G401.6 (cell line): ENCODE data around the gene ATOH8.

Experiments used
- FAIRE-seq: peaks from 2 replicates; lab custom pipeline; 2012; peaks lifted over from hg19 to GRCh38; lab: Jason Lieb, UNC

ATOH8 gene

DNA sequence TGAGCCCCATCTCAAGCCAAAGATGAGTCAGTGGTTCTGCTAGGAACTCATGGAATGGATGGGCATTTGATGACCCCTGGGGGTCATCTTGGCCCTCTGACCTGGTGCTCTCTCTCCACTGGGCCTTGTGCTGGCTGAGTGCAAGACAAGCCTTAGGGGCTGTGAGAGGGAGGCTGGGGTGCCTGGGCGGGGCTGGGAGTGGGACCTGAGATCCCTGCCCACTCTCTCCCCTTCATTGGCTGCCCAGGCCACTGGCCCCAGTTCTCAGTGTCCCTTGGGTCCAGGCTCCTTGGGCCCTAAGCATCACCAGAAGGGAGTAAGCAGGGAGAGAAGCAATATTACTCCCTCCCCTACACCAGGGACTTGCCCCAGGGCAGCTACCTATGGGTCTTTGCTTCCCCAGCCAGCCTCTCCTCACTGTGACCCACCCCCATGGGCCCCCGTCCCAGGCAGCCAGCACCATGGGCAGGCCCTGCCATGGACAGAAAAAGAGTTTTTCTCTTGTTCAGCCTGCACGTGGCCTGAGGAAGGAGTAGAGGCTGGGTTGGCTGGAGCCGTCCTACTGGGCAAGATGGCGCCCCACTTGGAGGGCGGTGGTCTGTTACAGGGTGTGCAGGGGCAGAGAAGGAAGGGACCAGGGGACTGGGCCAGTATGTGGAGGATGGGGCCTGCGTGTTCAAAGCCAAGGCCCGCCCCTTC lies 33.6 kb downstream of the ATOH8 start:
- no peak for FAIRE-seq

DNA sequence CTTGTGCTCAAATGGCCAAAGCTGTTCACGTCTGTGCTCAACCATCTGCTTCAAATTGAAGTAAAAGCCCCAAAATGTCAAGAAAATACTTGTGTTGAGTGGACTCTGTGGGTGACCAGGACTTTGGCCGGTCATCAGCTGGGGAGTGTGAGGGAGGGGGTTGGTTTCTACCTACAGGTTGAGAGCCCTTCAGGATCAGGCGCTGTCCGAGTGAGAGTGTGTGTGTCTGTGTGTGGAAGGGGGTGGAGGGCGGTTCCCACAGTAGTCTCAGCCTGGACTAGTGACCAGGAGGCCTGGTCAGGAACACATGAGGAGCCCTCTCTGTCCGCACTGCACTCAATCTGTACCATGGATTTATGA lies 34.2 kb downstream of the ATOH8 start:
- no peak for FAIRE-seq

DNA sequence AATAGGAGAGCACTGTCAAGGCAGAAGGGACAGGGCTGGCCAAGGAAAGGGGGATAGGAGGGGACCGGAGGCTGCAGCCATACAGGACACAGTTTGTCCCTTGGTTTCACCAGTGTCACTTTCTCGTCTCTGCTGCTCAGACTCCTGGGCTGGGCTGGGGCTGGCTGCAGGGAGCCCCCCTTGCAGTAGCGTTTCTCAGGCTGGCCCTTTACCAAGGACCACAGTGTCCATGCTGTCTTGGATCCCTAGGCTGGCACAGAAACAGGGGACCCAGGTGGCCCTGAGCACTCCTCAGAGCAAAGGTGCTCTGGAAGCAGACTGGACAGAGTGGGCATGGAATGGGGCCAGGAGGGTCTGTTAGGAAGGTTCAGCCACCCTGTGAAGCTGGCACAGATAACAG lies 34.8 kb downstream of the ATOH8 start:
- no peak for FAIRE-seq

DNA sequence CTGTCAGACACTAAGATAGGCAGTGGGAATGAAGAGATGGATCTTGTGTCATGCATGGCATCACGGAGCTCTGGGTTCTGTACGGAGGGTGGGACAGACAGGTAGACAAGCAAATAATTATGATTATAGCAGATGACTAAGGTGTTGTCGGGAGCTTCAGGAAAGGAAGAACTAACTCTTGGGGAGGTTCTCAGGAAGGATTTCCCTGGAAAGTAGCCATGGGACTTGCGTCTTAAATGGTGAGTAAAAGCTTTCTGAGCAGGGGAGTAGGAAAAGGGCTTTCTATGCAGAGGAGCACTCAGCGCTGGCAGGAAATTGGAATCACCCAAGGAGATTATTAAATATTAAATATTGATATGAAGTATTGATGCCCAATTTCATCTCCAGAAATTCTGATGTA lies 35.5 kb downstream of the ATOH8 start:
- FAIRE-seq: no peak

DNA sequence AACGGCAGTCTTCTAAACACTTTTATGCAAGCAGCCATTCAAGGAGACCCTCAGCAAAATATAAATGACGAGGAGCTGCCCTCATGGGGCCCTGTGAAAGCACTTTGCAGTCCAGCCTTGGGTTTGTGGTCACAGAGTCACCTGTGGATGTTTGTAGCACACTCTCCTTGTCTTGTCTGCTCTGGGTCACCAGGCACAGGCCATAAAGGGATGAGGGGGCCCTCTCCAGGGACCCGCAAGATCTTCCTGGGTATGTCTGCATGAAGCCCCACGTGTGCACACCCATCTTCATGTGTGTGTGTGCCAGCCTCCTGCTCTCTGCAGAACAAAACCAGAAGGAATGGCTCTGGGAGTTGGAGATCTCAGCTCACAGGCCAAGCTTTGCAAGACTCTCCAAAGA lies 36.2 kb downstream of the ATOH8 start:
- FAIRE-seq: no peak

DNA sequence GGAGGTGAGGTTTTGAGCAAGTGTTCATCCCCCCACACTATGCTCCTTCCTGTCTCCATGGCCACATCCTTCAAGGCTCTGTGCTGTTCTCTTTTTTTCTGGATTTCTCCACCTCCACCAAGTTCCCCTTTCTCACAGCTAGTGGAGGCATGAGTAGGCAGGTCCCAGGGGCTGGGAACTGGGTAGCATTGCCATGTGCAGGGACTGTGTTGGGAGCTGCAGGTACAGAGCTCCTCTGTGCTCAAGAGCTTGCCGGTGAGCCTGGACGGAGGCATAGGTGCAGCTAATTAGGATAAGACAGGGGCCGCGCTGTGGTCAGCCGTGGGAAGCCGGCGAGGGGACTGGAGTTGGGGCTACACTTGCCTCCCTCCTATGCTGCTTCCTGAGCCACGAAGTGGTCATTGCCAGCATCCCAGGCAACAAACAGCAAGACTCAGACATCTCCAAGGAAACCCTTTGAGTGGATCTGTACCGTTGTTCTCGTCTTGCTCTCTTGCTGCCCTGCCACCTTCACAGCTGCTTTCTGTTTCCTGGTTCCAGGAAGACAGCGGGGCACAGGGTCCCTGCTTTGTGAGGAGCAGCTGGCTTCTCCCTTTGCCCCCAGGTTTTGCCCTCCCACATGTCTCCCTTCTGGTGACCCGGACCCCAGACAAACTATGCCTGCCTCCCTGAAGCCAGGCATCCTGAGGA lies 36.9 kb downstream of the ATOH8 start:
- no peak for FAIRE-seq

- FAIRE-seq: no peak
Measured at GRCh38 chr2:85791704-85792565, 38.1 kb downstream of the ATOH8 start.

DNA sequence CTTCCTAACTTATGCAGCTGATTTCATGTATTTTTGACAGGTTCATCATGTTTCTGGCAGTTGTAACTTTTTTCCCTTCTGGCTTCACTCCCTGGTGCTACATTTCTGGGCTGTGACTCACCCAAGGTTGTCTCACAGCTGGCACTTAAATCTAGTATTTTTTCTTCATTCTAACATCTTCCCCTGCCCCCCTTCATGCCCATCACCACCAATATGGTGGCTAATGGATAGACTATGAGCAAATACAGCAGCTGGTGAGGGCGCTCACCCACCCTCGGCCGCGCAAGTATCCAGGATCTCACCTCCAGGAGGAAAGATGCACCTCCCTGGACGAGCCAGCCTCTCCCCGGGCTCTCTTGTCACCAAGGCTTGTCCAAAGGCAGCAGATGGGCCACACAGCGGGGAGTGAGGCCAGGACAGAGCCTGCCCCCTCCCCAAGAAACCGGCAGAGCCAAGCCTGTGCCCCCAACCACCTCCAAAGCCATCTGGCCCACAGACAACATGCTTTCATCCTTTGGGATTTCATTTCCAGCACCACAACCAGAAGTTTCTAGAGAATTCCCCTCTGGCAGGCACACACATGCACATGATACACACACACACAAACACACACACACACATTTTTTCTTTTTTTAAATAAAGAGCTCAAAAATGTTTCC lies 39.1 kb downstream of the ATOH8 start:
- FAIRE-seq: no peak

- no peak for FAIRE-seq
Measured at GRCh38 chr2:85793584-85793983, 39.8 kb downstream of the ATOH8 start.

DNA sequence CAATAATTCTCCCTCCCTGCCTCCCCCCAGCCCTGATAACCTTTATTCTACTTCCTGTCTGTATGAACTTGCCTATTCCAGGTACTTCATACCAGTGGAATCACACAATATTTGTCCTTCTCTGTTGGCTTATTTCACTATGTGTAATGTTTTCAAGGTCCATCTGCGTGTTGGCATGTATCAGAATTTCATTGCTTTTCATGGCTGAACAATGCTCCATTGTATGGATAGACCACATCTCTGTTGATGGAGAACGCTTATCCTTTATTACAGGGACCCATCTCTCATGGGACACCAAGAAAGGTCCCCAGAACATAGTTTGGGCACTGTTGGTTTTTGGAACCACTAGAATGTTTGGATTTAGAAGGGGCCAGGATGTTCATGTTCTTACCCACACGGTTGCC lies 40.2 kb downstream of the ATOH8 start:
- no peak for FAIRE-seq

- no peak for FAIRE-seq
Measured at GRCh38 chr2:85794491-85795121, 40.8 kb downstream of the ATOH8 start.

- no peak for FAIRE-seq
Measured at GRCh38 chr2:85795331-85796045, 41.7 kb downstream of the ATOH8 start.

- FAIRE-seq: no peak
Measured at GRCh38 chr2:85796046-85796340, 42.2 kb downstream of the ATOH8 start.

DNA sequence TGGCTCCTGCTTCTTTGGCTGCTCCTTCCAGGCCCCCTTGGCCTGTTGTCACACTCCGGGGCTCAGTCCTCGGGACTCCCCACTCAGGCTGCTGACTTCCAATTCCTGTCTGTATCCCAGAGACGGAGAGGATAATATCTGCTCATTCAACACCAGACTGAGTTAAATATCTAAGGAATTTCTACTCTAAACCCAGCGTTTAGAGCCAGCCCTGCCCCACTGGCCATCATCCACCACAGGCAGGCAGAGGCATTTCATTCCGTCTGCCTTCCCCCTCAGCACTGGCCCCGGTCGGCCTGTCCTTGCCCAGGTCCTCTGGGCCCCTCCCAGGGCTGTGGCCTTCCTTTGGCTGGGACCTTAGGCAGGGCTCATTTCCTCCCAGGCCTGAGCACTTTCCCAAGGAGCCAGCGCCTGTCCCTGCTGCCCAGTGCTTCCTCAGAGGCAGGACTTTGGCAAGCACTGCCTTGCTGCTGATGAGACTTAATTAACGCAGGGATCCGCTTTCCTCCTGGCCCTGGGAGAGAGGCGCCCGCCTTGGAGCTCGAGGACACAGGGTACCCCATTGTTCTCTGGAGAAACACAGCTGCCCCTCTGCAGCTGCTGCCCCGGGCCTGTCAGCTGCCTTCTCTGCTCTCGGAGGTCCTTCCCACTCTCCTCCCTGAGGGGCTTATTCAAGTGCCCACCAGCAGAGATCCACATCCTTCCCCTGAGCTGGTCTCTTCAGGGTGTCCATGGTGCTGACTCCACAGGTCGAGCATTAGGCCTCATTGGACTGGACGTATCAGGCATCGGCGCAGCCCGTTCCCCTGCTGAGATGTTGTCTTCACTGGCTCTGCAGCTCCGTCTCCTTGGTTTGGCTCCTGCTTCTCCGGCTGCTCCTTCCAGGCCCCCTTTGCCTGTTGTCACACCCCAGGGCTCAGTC lies 42.8 kb downstream of the ATOH8 start:
- FAIRE-seq: no peak

DNA sequence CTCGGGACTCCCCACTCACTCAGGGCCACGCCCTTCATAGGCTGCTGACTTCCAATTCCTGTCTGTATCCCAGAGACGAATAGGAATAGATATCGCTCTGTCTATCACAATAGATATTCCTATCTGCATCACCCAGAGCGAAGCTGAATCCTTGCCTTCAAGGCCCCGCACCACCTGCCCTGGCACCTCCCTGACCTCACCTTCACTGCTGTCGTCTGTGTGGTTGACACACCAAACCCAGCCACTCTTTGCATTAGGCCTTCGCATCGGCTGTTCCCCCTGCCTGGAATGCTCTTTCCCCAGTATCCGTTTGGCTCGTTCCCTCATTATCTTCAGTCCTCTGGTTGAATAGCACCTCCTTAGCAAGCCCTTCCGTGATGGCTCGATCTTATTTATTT lies 43.5 kb downstream of the ATOH8 start:
- FAIRE-seq: no peak

- peak; percentile 6 for FAIRE-seq
Measured at GRCh38 chr2:85797921-85798320, 44.1 kb downstream of the ATOH8 start.

GRCh38 chr2:85799215-85799956 lies 45.6 kb downstream of the ATOH8 start:
- FAIRE-seq: no peak

- FAIRE-seq: no peak
Measured at GRCh38 chr2:85800586-85800985, 46.8 kb downstream of the ATOH8 start.

DNA sequence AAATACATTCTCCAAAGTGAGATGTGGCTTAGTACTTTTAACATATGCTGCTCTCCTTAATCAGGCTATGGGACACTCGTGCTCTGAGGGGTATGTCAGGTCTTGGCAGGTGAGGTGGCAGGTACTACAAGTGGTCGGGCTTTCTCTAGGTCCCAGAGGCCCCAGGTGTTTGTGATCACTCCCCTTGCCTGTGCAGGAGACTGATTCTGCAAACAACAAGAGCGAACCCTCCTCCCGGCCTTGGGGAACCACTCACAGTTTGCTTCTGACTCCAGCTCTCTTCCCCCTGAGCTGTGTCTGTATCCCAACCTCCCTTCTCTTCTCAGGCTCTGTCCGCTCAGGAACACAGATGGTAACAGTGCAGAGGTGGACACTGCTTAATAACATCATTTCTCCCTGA lies 48.1 kb downstream of the ATOH8 start:
- no peak for FAIRE-seq
